HepG2 (cell line): Measurements from ENCODE around the gene BAZ1B. TPM values are rescaled to one million over a fixed set of nuclear protein-coding genes. Genes with fewer than 3 reads are reported as not detected.
"Not testable (repeated sequence)": the region's sequence is repeated elsewhere in the genome, so short reads cannot be mapped to it uniquely, and the experiment has no call there.

ENCODE experiments used
- ATAC-seq: fragments of 200-7000 bp; cut with Tn5 transposase; 3 replicates; pipeline ENCODE4 v1.9.1; 2020; ENCODE audit warnings: mild to moderate bottlenecking, moderate library complexity
- BruUV-seq: library from RNA; stranded (reverse); fragments of 400-500 nt; replicated peaks from 2 replicates; lab custom pipeline; 2021; lab: Mats Ljungman, UMichigan
- CTCF ChIA-PET: fragments of 300-600 bp; formaldehyde crosslinking; extraction: SDS; loops from one replicate; lab custom pipeline; 2021; ENCODE audit warnings: low total read pairs, inconsistent platforms, low intra/inter-chr PET ratio; lab: Yijun Ruan, JAX
- POLR2A ChIA-PET: fragments of 350-600 bp; sonication (Branson Sonifier 250); formaldehyde crosslinking; loops from one replicate; lab custom pipeline; 2020; ENCODE audit warnings: antibody characterized with exemption, inconsistent platforms; lab: Yijun Ruan, JAX
- DNase-seq: peaks from one replicate; pipeline ENCODE4 v3.0.0-alpha.2; 2015; ENCODE audit warnings: low spot score
- FAIRE-seq: peaks from 3 replicates; lab custom pipeline; 2011; peaks lifted over from hg19 to GRCh38; lab: Jason Lieb, UNC
- H2AFZ ChIP-seq: one replicate; pipeline ENCODE4 v1.6.1; 2011; ENCODE audit warnings: low read length, inconsistent platforms
- H3K27ac ChIP-seq: fragments of 300-600 bp; 3 replicates; pipeline ENCODE4 v1.8.0; 2011; ENCODE audit warnings: mixed run types, mild to moderate bottlenecking, mixed read lengths, low read length, inconsistent platforms; ENCODE audit not compliant: insufficient read depth; ENCODE audit errors: extremely low read length
- H3K27me3 ChIP-seq, 2 experiments: fragments of 200-600 bp in 1 of 2; 2 replicates in 1 of 2; 3 replicates in 1 of 2; pipeline versions ENCODE4 v1.6.0 to v1.8.0; 2011; ENCODE audit warnings: low read length in 2 of 2, mild to moderate bottlenecking in 2 of 2, moderate library complexity in 2 of 2, inconsistent platforms in 1 of 2; ENCODE audit not compliant: insufficient read depth in 2 of 2, control insufficient read depth in 1 of 2
- H3K36me3 ChIP-seq, 2 experiments: fragments of 200-600 bp in 1 of 2; replicated peaks in 1 of 2; 2 replicates in 1 of 2; 3 replicates in 1 of 2; pipeline versions ENCODE4 v1.5.1 to v1.8.0; 2011; ENCODE audit warnings: low read length in 2 of 2, inconsistent platforms in 1 of 2; ENCODE audit not compliant: insufficient read depth in 2 of 2, control insufficient read depth in 1 of 2
- H3K4me1 ChIP-seq: 2 replicates; pipeline ENCODE4 v1.5.1; 2012; ENCODE audit warnings: low read length, inconsistent platforms; ENCODE audit not compliant: insufficient read depth
- H3K4me2 ChIP-seq: 2 replicates; pipeline ENCODE4 v1.6.0; 2011; ENCODE audit warnings: low read depth, low read length, inconsistent platforms
- H3K4me3 ChIP-seq, 3 experiments: fragments of 200-600 bp in 1 of 3; sonication (generic), shearing (Covaris generic) in 1 of 3; replicated peaks in 1 of 3; 2 replicates each; pipeline ENCODE4 v1.5.1; 2011 to 2016; ENCODE audit warnings: low read length in 3 of 3, inconsistent platforms in 2 of 3, low read depth in 2 of 3, mild to moderate bottlenecking in 2 of 3, control low read depth in 1 of 3, mixed read lengths in 1 of 3; ENCODE audit not compliant: insufficient read depth in 1 of 3
- H3K79me2 ChIP-seq: one replicate; pipeline ENCODE4 v1.6.1; 2011; ENCODE audit warnings: low read length, inconsistent platforms; ENCODE audit not compliant: insufficient read depth
- H3K9ac ChIP-seq: 2 replicates; pipeline ENCODE4 v1.6.0; 2011; ENCODE audit warnings: mild to moderate bottlenecking, low read depth, low read length, inconsistent platforms; ENCODE audit not compliant: insufficient read depth
- H3K9me3 ChIP-seq: 2 replicates; pipeline ENCODE4 v1.5.1; 2012; ENCODE audit warnings: mild to moderate bottlenecking, low read length
- H4K20me1 ChIP-seq: 2 replicates; pipeline ENCODE4 v1.6.0; 2011; ENCODE audit warnings: inconsistent platforms, mild to moderate bottlenecking, low read length, moderate library complexity; ENCODE audit not compliant: insufficient read depth
- MAFF ChIP-seq: IDR thresholded peaks from 2 replicates; pipeline ENCODE4 v1.6.1; 2011; ENCODE audit warnings: low read depth, low read length, improper control_type of control experiment
- MYC ChIP-seq: sonication (generic); formaldehyde crosslinking; IDR thresholded peaks from 2 replicates; pipeline ENCODE4 v1.9.0; 2021; ENCODE audit warnings: missing genetic modification reagents, borderline replicate concordance
- RORA ChIP-seq: sonication (generic); formaldehyde crosslinking; IDR thresholded peaks from 2 replicates; pipeline ENCODE4 v1.5.0; 2020; ENCODE audit warnings: mild to moderate bottlenecking, missing genetic modification reagents, moderate library complexity
- SP2 ChIP-seq: sonication (generic); formaldehyde crosslinking; IDR thresholded peaks from 2 replicates; pipeline ENCODE4 v1.5.1; 2020; ENCODE audit warnings: mild to moderate bottlenecking, missing genetic modification reagents
- ZKSCAN5 ChIP-seq: sonication (generic); formaldehyde crosslinking; IDR thresholded peaks from 2 replicates; pipeline ENCODE4 v1.5.1; 2020; ENCODE audit warnings: mild to moderate bottlenecking, missing genetic modification reagents
- ZNF121 ChIP-seq: sonication (generic); formaldehyde crosslinking; IDR thresholded peaks from 2 replicates; pipeline ENCODE4 v1.5.0; 2020; ENCODE audit warnings: mild to moderate bottlenecking, missing genetic modification reagents
- whole genome bisulfite sequencing: methylation state at CpG from one replicate; pipeline ENCODE4 v1.1.6; 2017; ENCODE audit warnings: low lambda C conversion rate; 5-methylcytosine and 5-hydroxymethylcytosine counted together
- in situ Hi-C: cut with HindIII; loops from 2 replicates; pipeline ENCODE4 v1.10.0; 2017; ENCODE audit warnings: low pct_unique_long_range_greater_than_20kb; ENCODE audit not compliant: extremely low pct_ligation_motif_present
- intact Hi-C: fragments of 100-400 bp; cut with micrococcal nuclease; formaldehyde crosslinking; loops from one replicate; pipeline ENCODE4 v1.10.0; 2022; ENCODE audit not compliant: unreplicated experiment
- polyA plus RNA-seq, 8 experiments: library from polyadenylated mRNA; depleted of rRNA in 3 of 8; stranded (reverse) in 7 of 8; unstranded in 1 of 8; fragments of >200 nt; fragmentation: Illumina TruSeq in 4 of 8; extraction: Trizol in 4 of 8; gene quantifications; 2 replicates each; pipeline versions ENCODE4 v1.2.1 to v1.2.3, GENCODE V29; 2011 to 2016; ENCODE audit warnings: low read depth in 4 of 8, missing spikeins in 1 of 8, mixed read lengths in 1 of 8; ENCODE audit not compliant: insufficient read depth in 1 of 8
- total RNA-seq, 5 experiments: library from RNA; depleted of rRNA; stranded (reverse); fragments of >200 nt; fragmentation: Illumina TruSeq; extraction: Trizol; gene quantifications; 2 replicates each; pipeline ENCODE4 v1.2.3, GENCODE V29; 2016; ENCODE audit warnings: low read depth in 1 of 5
- TF ChIP-seq, protein P1 (sequence below): sonication (generic); formaldehyde crosslinking; IDR thresholded peaks from 2 replicates; pipeline ENCODE4 v1.4.0; 2020; ENCODE audit warnings: missing genetic modification reagents

Gene BAZ1B
- total and polyA plus RNA-seq, 2 of the 13 experiments (the other 11 are each of a cell fraction or from before 2014, with no cell fraction given), result 18.6 to 69.4 TPM

DNA sequence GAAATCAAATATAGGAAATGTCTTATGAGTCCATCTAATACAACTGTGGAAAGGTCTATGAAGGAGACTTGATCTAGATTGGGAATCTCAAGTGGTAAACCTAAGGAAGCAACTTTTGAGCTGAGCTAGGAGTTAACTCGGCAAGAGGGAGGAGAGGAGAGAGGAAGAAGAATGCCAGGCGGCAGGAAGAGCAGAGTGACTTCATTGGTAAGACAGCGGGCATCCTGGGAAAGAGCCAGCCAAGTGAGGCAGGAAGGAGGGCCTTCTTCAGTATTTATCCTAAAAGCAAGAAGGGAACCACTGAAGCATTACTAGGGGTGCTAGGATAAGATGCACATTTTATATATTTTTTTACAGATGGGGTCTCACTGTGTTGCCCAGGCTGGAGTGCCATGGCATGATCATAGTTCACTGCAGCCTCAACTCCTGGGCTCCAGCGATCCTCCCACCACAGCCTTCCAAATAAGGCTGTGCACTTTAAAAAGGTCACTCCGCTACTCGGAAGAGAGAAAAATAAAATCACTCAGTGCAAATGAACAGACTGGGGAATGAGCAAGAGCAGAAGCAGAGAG is 33.4 kb upstream of the BAZ1B start:
- no TSS peak for BruUV-seq
- 85% methylated on average over 6 of the region's 6 CpGs for WGBS
- POLR2A ChIA-PET, result no interaction called here

DNA sequence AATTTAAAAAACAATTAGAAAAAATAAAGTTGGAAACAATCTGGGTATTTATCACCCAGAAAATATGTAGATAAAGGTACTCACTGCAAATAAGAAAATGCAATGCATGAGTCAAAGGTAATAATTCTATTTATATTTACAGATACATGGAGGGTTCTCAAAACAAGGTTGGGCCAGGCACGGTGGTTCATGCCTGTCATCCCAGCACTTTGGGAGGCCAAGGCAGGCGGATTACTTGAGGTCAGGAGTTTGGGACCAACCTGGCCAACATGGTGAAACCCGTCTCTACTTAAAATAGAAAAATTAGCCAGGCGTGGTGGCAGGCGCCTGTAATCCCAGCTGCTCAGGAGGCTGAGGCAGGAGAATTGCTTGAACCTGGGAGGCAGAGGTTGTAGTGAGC is 28.0 kb upstream of the BAZ1B start:
- BruUV-seq, H3K27me3 ChIP-seq, CTCF ChIA-PET, H3K4me2 ChIP-seq, intact Hi-C loops, in situ Hi-C loops, FAIRE-seq, H3K9ac ChIP-seq, H3K27ac ChIP-seq, DNase-seq, ATAC-seq, H3K9me3 ChIP-seq, H2AFZ ChIP-seq, H4K20me1 ChIP-seq, H3K4me3 ChIP-seq: not testable (repeated sequence)
- peaks cover 0 to 40% of the 10 kb centered on the region in 2 experiments; a peak in 4 of 5 replicates for H3K36me3 ChIP-seq
- peaks cover 14% of the 10 kb centered on the region for H3K4me1 ChIP-seq
- WGBS, result 89% methylated on average over 5 of the region's 5 CpGs
- peaks cover 16% of the 10 kb centered on the region for H3K79me2 ChIP-seq
- POLR2A ChIA-PET, result interaction anchor here (1.2 kb wide), 1 partner anchor 28 kb away, joined by 4 read pairs; the partner anchor contains the start of gene TBL2

More for the DNA sequence above, 33.4 kb upstream of the BAZ1B start:
- Histone ChIP-seq H3K36me3 (peaks cover 0 to 15% of the 10 kb centered on the region in 2 experiments; a peak in 3 of 5 replicates), H3K4me1 (peaks cover 45% of the 10 kb centered on the region), H3K9me3 (no peaks in the 10 kb centered on the region), H3K4me3 (peak overlapping the region; percentile 77 to 90 (median 86); a peak in 3 of 6 replicates), H3K79me2 (peaks cover 27% of the 10 kb centered on the region), H3K4me2 (peak overlapping the region; percentile 88), H3K27ac (no peak overlapping the region), H3K27me3 (no peaks in the 10 kb centered on the region; a peak in 1 of 5 replicates), H4K20me1 (peaks cover 5% of the 10 kb centered on the region; the same call in 1 of the 2 replicates), H3K9ac (peak overlapping the region; percentile 94; the same call in 1 of the 2 replicates), H2AFZ (no peak overlapping the region)
- TF ChIP-seq, protein P1, sequence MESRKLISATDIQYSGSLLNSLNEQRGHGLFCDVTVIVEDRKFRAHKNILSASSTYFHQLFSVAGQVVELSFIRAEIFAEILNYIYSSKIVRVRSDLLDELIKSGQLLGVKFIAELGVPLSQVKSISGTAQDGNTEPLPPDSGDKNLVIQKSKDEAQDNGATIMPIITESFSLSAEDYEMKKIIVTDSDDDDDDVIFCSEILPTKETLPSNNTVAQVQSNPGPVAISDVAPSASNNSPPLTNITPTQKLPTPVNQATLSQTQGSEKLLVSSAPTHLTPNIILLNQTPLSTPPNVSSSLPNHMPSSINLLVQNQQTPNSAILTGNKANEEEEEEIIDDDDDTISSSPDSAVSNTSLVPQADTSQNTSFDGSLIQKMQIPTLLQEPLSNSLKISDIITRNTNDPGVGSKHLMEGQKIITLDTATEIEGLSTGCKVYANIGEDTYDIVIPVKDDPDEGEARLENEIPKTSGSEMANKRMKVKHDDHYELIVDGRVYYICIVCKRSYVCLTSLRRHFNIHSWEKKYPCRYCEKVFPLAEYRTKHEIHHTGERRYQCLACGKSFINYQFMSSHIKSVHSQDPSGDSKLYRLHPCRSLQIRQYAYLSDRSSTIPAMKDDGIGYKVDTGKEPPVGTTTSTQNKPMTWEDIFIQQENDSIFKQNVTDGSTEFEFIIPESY, result 0 out of 2 replicates have a peak, but pooled peaks have one; percentile 16
- TF ChIP-seq ZKSCAN5 (CRISPR knock-in tag) (no peak), SP2 (CRISPR knock-in tag) (no peak), MAFF (no peak), MYC (CRISPR knock-in tag) (no peak), RORA (CRISPR knock-in tag) (no peak), ZNF121 (peak; percentile 87)
- FAIRE-seq (no peak), DNase-seq (no peak), ATAC-seq (no peak)
- in situ Hi-C loops, result no loop called here
- intact Hi-C loops, result loop anchor here (5.0 kb wide), 1 partner anchor 33 kb away; the partner anchor contains the start of gene BAZ1B
- CTCF ChIA-PET, result no interaction called here
